H1 (cell line): ENCODE measurements around the gene RNASEH2A. TPM values are rescaled to one million over a fixed set of nuclear protein-coding genes. Genes with fewer than 3 reads are reported as not detected.

ENCODE experiments used
- CTCF ChIA-PET: fragments of 300-600 bp; sonication (Branson Sonifier 250); formaldehyde crosslinking; loops from one replicate; lab custom pipeline; 2021; ENCODE audit not compliant: partially characterized antibody; lab: Charles Lee
- POLR2A ChIA-PET: fragments of 300-600 bp; sonication (Branson Sonifier 250); formaldehyde crosslinking; loops from one replicate; lab custom pipeline; 2021; ENCODE audit warnings: inconsistent platforms; ENCODE audit not compliant: partially characterized antibody; lab: Charles Lee
- DNase-seq, 2 experiments: peaks; one replicate each; pipeline versions ENCODE4 v3.0.0 to v3.0.0-alpha.2; 2010 to 2022; ENCODE audit warnings: low spot score in 2 of 2, low read depth in 1 of 2, mixed read lengths in 1 of 2
- FAIRE-seq: peaks from 2 replicates; lab custom pipeline; 2011; peaks lifted over from hg19 to GRCh38; lab: Jason Lieb, UNC
- H2AFZ ChIP-seq: 2 replicates; pipeline ENCODE4 v1.8.1; 2012; ENCODE audit warnings: low read length, inconsistent platforms
- H2AK5ac ChIP-seq: 2 replicates; pipeline ENCODE4 v1.6.1; 2013; ENCODE audit warnings: low read depth, low read length
- H2BK120ac ChIP-seq: replicated peaks from 2 replicates; pipeline ENCODE3; 2013; ENCODE audit warnings: low read depth, low read length, inconsistent platforms
- H2BK12ac ChIP-seq: 2 replicates; pipeline ENCODE4 v1.6.1; 2013; ENCODE audit warnings: low read depth, low read length
- H2BK15ac ChIP-seq: 2 replicates; pipeline ENCODE4 v1.6.1; 2013; ENCODE audit warnings: low read length
- H2BK20ac ChIP-seq: 2 replicates; pipeline ENCODE4 v1.6.1; 2013; ENCODE audit warnings: low read length
- H2BK5ac ChIP-seq: 2 replicates; pipeline ENCODE4 v1.6.1; 2013; ENCODE audit warnings: low read depth, low read length
- H3K14ac ChIP-seq: 2 replicates; pipeline ENCODE4 v1.6.1; 2013; ENCODE audit warnings: inconsistent platforms; ENCODE audit not compliant: insufficient read length
- H3K18ac ChIP-seq: 2 replicates; pipeline ENCODE4 v1.6.1; 2013; ENCODE audit warnings: low read length; ENCODE audit errors: extremely low read depth
- H3K23ac ChIP-seq: 2 replicates; pipeline ENCODE4 v1.6.1; 2013; ENCODE audit warnings: inconsistent platforms; ENCODE audit not compliant: insufficient read length
- H3K23me2 ChIP-seq: 2 replicates; pipeline ENCODE4 v1.6.1; 2013; ENCODE audit warnings: low read depth, low read length
- H3K27ac ChIP-seq: 2 replicates; pipeline ENCODE4 v1.6.1; 2011; ENCODE audit warnings: low read depth, low read length, inconsistent platforms
- H3K27me3 ChIP-seq, 4 experiments: replicated peaks in 1 of 4; 1 replicate in 1 of 4; 2 replicates in 3 of 4; pipeline versions ENCODE4 v1.6.1 to v1.8.1; 2011 to 2013; ENCODE audit warnings: low read length in 3 of 4, mild to moderate bottlenecking in 3 of 4, inconsistent platforms in 2 of 4, mixed read lengths in 2 of 4, moderate library complexity in 1 of 4; ENCODE audit not compliant: control insufficient read depth in 3 of 4, insufficient read depth in 3 of 4; ENCODE audit errors: extremely low read depth in 1 of 4
- H3K36me3 ChIP-seq, 4 experiments: 2 replicates each; pipeline versions ENCODE4 v1.6.1 to v1.8.1; 2011 to 2013; ENCODE audit warnings: mild to moderate bottlenecking in 4 of 4, low read length in 3 of 4, moderate library complexity in 2 of 4, control low read depth in 1 of 4, inconsistent platforms in 1 of 4; ENCODE audit not compliant: insufficient read depth in 4 of 4, control insufficient read depth in 2 of 4
- H3K4ac ChIP-seq: replicated peaks from 2 replicates; pipeline ENCODE3; 2013; ENCODE audit warnings: low read length, low read depth, mixed read lengths, inconsistent platforms; ENCODE audit not compliant: insufficient read length
- H3K4me1 ChIP-seq, 4 experiments: replicated peaks in 1 of 4; 1 replicate in 1 of 4; 2 replicates in 3 of 4; pipeline versions ENCODE4 v1.6.1 to v1.8.1; 2011 to 2013; ENCODE audit warnings: low read length in 3 of 4, inconsistent platforms in 2 of 4, mixed read lengths in 1 of 4; ENCODE audit not compliant: insufficient read depth in 4 of 4, control insufficient read depth in 3 of 4
- H3K4me2 ChIP-seq, 2 experiments: 2 replicates each; pipeline versions ENCODE4 v1.6.1 to v1.8.1; 2011 to 2013; ENCODE audit warnings: low read depth in 2 of 2, low read length in 2 of 2, control low read depth in 1 of 2, inconsistent platforms in 1 of 2, mild to moderate bottlenecking in 1 of 2; ENCODE audit not compliant: insufficient read depth in 1 of 2
- H3K4me3 ChIP-seq, 4 experiments: fragments of 200-600, 300-600 bp in 1 of 4; sonication (generic), shearing (Covaris generic), sonication (Bioruptor Twin) in 1 of 4; 2 replicates each; pipeline versions ENCODE4 v1.5.1 to v1.8.1; 2011 to 2016; ENCODE audit warnings: low read length in 4 of 4, low read depth in 3 of 4, control low read depth in 2 of 4, inconsistent platforms in 2 of 4, mild to moderate bottlenecking in 2 of 4, mixed read lengths in 1 of 4, moderate library complexity in 1 of 4; ENCODE audit not compliant: insufficient read depth in 2 of 4; ENCODE audit errors: extremely low read depth in 1 of 4
- H3K56ac ChIP-seq: replicated peaks from 2 replicates; pipeline ENCODE3; 2013; ENCODE audit warnings: low read depth, mild to moderate bottlenecking, mixed read lengths, low read length, inconsistent platforms; ENCODE audit not compliant: insufficient read length
- H3K79me1 ChIP-seq: 2 replicates; pipeline ENCODE4 v1.6.1; 2013; ENCODE audit warnings: low read depth, low read length, control low read depth
- H3K79me2 ChIP-seq, 2 experiments: 2 replicates each; pipeline versions ENCODE4 v1.6.1 to v1.8.1; 2012 to 2013; ENCODE audit warnings: low read length in 2 of 2, mild to moderate bottlenecking in 2 of 2, inconsistent platforms in 1 of 2; ENCODE audit not compliant: insufficient read depth in 2 of 2, control insufficient read depth in 1 of 2
- H3K9ac ChIP-seq, 4 experiments: replicated peaks in 1 of 4; 1 replicate in 1 of 4; 2 replicates in 3 of 4; pipeline versions ENCODE4 v1.6.1 to v1.8.1; 2011 to 2013; ENCODE audit warnings: low read depth in 3 of 4, low read length in 3 of 4, control low read depth in 2 of 4, mild to moderate bottlenecking in 2 of 4, moderate library complexity in 2 of 4, inconsistent platforms in 1 of 4; ENCODE audit errors: extremely low read depth in 1 of 4
- H3K9me3 ChIP-seq, 2 experiments: 2 replicates each; pipeline versions ENCODE4 v1.6.1 to v1.8.1; 2012 to 2013; ENCODE audit warnings: mild to moderate bottlenecking in 2 of 2, moderate library complexity in 2 of 2, control low read depth in 1 of 2, inconsistent platforms in 1 of 2, low read depth in 1 of 2, low read length in 1 of 2, mixed read lengths in 1 of 2; ENCODE audit not compliant: insufficient read depth in 2 of 2
- H4K20me1 ChIP-seq, 2 experiments: replicated peaks in 1 of 2; 2 replicates each; pipeline versions ENCODE3 to v1.8.1; 2011 to 2013; ENCODE audit warnings: inconsistent platforms in 2 of 2, low read length in 2 of 2, mild to moderate bottlenecking in 1 of 2; ENCODE audit not compliant: insufficient read depth in 2 of 2, control insufficient read depth in 1 of 2
- H4K5ac ChIP-seq: 2 replicates; pipeline ENCODE4 v1.6.1; 2013; ENCODE audit warnings: low read length, low read depth, mixed read lengths, inconsistent platforms; ENCODE audit not compliant: insufficient read length
- H4K8ac ChIP-seq: 2 replicates; pipeline ENCODE4 v1.8.0; 2013; ENCODE audit warnings: mild to moderate bottlenecking, moderate library complexity, low read length, inconsistent platforms; ENCODE audit not compliant: insufficient read depth; ENCODE audit errors: extremely low read depth
- H4K91ac ChIP-seq: replicated peaks from 2 replicates; pipeline ENCODE3; 2013; ENCODE audit warnings: low read length, mixed read lengths, inconsistent platforms; ENCODE audit not compliant: insufficient read length
- BCL11A ChIP-seq, 2 experiments: IDR thresholded peaks; one replicate each; pipeline ENCODE4 v1.6.1; 2011; ENCODE audit warnings: low read depth in 2 of 2, low read length in 2 of 2, mild to moderate bottlenecking in 2 of 2
- CEBPB ChIP-seq: IDR thresholded peaks from 2 replicates; pipeline ENCODE4 v1.6.1; 2012; ENCODE audit warnings: low read depth, low read length
- EZH2 ChIP-seq: fragments of 200-600 bp; sonication (generic); IDR thresholded peaks from 2 replicates; pipeline ENCODE4 v1.7.1; 2012; ENCODE audit warnings: low read depth, mild to moderate bottlenecking, moderate library complexity, low read length, inconsistent platforms; ENCODE audit not compliant: severe bottlenecking
- GTF2F1 ChIP-seq: IDR thresholded peaks from 2 replicates; pipeline ENCODE4 v1.6.1; 2012; ENCODE audit warnings: low read depth, low read length, improper control_type of control experiment, borderline replicate concordance
- NANOG ChIP-seq: IDR thresholded peaks from 2 replicates; pipeline ENCODE4 v1.6.1; 2011; ENCODE audit warnings: low read length, low read depth, mild to moderate bottlenecking, inconsistent platforms; ENCODE audit not compliant: insufficient read depth, poor library complexity, severe bottlenecking
- RNF2 ChIP-seq: fragments of 200-900, 300-1000 bp; sonication (generic); IDR thresholded peaks from 2 replicates; pipeline ENCODE4 v1.7.1; 2016; ENCODE audit warnings: borderline replicate concordance, low read depth, mild to moderate bottlenecking, antibody characterized with exemption, low read length; ENCODE audit not compliant: poor library complexity, severe bottlenecking; ENCODE audit errors: missing control alignments
- SP4 ChIP-seq: IDR thresholded peaks from 2 replicates; pipeline ENCODE4 v1.6.1; 2012; ENCODE audit warnings: low read length, inconsistent platforms
- TEAD4 ChIP-seq: IDR thresholded peaks from 2 replicates; pipeline ENCODE4 v1.6.1; 2012; ENCODE audit warnings: low read depth, low read length, inconsistent platforms, mixed read lengths
- ZNF274 ChIP-seq: IDR thresholded peaks from 2 replicates; pipeline ENCODE4 v1.7.0; 2012; ENCODE audit warnings: low read length, borderline replicate concordance; ENCODE audit errors: extremely low read depth
- WGBS, 2 experiments: shearing (Covaris generic) in 1 of 2; methylation state at CpG; one replicate each; pipeline versions ENCODE4 v1.1.6 to v1.1.7; 2013 to 2015; ENCODE audit warnings: low lambda C conversion rate in 2 of 2, mixed read lengths in 2 of 2, inconsistent platforms in 1 of 2, low coverage in 1 of 2, missing lambda C conversion rate in 1 of 2; ENCODE audit not compliant: insufficient replicate concordance in 2 of 2, insufficient coverage in 1 of 2, insufficient read length in 1 of 2; ENCODE audit errors: extremely low coverage in 1 of 2, missing lambda C conversion rate in 1 of 2; 5-methylcytosine and 5-hydroxymethylcytosine counted together
- polyA plus RNA-seq, 7 experiments: library from polyadenylated mRNA; depleted of rRNA in 3 of 7; stranded (reverse) in 5 of 7; unstranded in 2 of 7; fragments of >200 nt in 5 of 7; fragments of 200-250 nt in 2 of 7; gene quantifications; 1 replicate in 5 of 7; 2 replicates in 1 of 7; 4 replicates in 1 of 7; pipeline versions ENCODE4 v1.2.1 to v1.2.3, GENCODE V29; 2011 to 2013; ENCODE audit warnings: missing spikeins in 2 of 7, mixed read lengths in 2 of 7
- total RNA-seq: library from RNA; stranded (reverse); fragmentation: NEBNext Ultra II Directional; extraction: Animal tissue kit (Norgen Biotek cat#: 25700); gene quantifications from 2 replicates; pipeline ENCODE4 v1.2.1, GENCODE V29; 2021
- TF ChIP-seq, protein P1 (sequence below): IDR thresholded peaks from 2 replicates; pipeline ENCODE4 v1.6.1; 2011; ENCODE audit warnings: low read length, improper control_type of control experiment

RNASEH2A gene
- total and polyA plus RNA-seq, 2 of the 8 experiments (the other 6 are each of a cell fraction or from before 2014, with no cell fraction given): 67.5 to 120 TPM

DNA sequence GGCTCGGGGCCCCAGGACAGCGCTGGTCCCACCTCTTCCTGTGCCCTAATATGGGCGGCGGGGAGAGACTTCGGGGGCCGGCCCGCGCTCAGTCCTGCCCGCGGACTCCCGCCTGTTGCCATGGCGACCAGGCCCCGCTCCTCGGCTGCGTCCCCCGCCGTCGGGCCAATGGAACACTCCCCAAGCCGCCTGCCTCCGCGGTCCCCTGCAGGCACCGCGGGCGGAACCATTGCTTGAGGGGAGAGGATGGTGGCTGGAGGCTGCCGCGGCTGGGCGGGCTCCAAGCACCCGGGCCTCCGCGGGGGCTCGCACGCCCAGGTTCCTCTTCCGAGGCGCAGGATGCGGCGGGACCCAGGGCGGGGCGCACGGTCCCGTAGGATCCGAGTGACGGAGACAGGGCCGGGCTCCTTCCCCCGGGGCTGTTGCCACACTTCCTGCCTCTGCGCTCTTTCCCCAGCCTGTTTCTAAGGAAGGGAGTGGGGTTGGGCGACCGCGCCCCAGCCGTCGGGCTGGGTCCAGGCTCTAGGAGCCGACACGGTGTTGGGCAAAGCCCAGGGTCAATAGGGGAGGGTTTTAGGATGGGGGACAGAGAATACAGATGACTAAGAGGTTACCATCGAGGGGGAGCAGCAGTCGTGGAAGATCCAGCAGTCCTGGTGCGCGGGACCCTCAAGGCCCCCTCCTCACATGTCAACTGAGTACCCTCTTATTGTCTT is 16.3 kb upstream of the RNASEH2A start:
- Histone ChIP-seq H3K4me1 (peaks cover 7 to 32% (median 22%) of the 10 kb centered on the region in 4 experiments), H2AFZ (no peak overlapping the region), H3K79me1 (no peaks in the 10 kb centered on the region), H2BK5ac (no peak overlapping the region), H3K27ac (no peak overlapping the region; the same call in 1 of the 2 replicates), H3K4me3 (peak overlapping the region; percentile 36 to 71 (median 52)), H3K23me2 (peaks cover 31% of the 10 kb centered on the region), H3K79me2 (no peaks in the 10 kb centered on the region), H3K4me2 (peak overlapping the region; percentile 74 to 97), H2BK12ac (no peak overlapping the region), H3K36me3 (no peaks in the 10 kb centered on the region), H4K20me1 (peaks cover 0 to 1% of the 10 kb centered on the region in 2 experiments), H3K14ac (no peak overlapping the region), H2BK20ac (no peak overlapping the region), H4K8ac (no peak overlapping the region), H2AK5ac (no peak overlapping the region), H2BK15ac (no peak overlapping the region), H4K91ac (no peak overlapping the region), H3K9me3 (no peaks in the 10 kb centered on the region), H2BK120ac (no peak overlapping the region), H3K9ac (peak overlapping the region in 2 of 4 experiments; percentile 25 to 28; a peak in 3 of 7 replicates), H3K27me3 (peaks cover 0 to 18% (median 13%) of the 10 kb centered on the region in 4 experiments; a peak in 5 of 7 replicates), H3K18ac (peak overlapping the region; percentile 24; the same call in 1 of the 2 replicates), H3K4ac (no peak overlapping the region), H3K56ac (no peak overlapping the region), H3K23ac (no peak overlapping the region), H4K5ac (no peak overlapping the region)
- 1% methylated on average over 45 of the region's 56 CpGs; no CpG with 5 or more reads in 1 of the 2 experiments for WGBS, 2 experiments
- DNase-seq: peak; percentile 87 to 97
- POLR2A ChIA-PET: interaction anchor here (0.8 to 15.2 kb wide), 12 partner anchors 10 to 109 kb away, joined by 3 to 317 read pairs (median 14); partner anchors contain the start of genes HOOK2, PRDX2, THSD8 and TNPO2
- no peak for FAIRE-seq
- CTCF ChIA-PET: interaction anchor here (2.3 to 17.9 kb wide), 4 partner anchors 10 to 30 kb away, joined by 9 to 288 read pairs (median 158); partner anchors contain the start of genes PRDX2 and THSD8
- TF ChIP-seq TEAD4: no peak
- TF ChIP-seq RNF2: no peak
- no peak for TF ChIP-seq SP4
- TF ChIP-seq ZNF274: no peak
- TF ChIP-seq, protein P1, sequence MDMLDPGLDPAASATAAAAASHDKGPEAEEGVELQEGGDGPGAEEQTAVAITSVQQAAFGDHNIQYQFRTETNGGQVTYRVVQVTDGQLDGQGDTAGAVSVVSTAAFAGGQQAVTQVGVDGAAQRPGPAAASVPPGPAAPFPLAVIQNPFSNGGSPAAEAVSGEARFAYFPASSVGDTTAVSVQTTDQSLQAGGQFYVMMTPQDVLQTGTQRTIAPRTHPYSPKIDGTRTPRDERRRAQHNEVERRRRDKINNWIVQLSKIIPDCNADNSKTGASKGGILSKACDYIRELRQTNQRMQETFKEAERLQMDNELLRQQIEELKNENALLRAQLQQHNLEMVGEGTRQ: no peak
- no peak for TF ChIP-seq GTF2F1
- 0 out of 2 replicates have a peak, but pooled peaks have one; percentile 48 for TF ChIP-seq CEBPB
- no peak for TF ChIP-seq EZH2
- TF ChIP-seq BCL11A (IDR thresholded peaks at IDR 0.05; ENCODE audit: low read depth in 2 of 2, low read length in 2 of 2): no peak
- TF ChIP-seq NANOG: peak; percentile 32
